ENCODE data around the gene TEX52.

Gene TEX52

DNA sequence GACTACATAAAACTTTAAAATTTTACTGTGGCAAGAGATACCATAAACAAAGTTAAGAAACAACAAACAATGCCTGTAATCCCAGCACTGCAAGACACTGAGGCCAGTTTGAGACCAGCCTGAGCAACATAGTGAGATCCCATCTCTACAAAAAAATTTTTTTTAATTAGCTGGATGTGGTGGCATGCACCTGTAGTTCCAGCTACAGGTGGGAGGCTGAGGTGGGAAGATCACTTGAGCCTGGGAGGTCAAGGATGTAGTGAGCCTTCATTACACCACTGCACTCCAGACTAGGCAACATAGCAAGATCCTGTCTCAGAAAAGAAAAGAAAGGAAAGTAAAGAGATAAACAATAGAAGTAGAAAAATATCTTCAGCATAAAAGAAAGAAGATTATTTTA is 3.3 kb upstream of the TEX52 start:
- POLR2A ChIA-PET: no interaction called here
- CTCF ChIA-PET: interaction anchor here (1.5 kb wide), 1 partner anchor 14 kb away, joined by 4 read pairs; no protein-coding TSS in a partner anchor
- no peak for DNase-seq (ENCODE audit: low read depth, low spot score)
- TF ChIP-seq, protein P1, sequence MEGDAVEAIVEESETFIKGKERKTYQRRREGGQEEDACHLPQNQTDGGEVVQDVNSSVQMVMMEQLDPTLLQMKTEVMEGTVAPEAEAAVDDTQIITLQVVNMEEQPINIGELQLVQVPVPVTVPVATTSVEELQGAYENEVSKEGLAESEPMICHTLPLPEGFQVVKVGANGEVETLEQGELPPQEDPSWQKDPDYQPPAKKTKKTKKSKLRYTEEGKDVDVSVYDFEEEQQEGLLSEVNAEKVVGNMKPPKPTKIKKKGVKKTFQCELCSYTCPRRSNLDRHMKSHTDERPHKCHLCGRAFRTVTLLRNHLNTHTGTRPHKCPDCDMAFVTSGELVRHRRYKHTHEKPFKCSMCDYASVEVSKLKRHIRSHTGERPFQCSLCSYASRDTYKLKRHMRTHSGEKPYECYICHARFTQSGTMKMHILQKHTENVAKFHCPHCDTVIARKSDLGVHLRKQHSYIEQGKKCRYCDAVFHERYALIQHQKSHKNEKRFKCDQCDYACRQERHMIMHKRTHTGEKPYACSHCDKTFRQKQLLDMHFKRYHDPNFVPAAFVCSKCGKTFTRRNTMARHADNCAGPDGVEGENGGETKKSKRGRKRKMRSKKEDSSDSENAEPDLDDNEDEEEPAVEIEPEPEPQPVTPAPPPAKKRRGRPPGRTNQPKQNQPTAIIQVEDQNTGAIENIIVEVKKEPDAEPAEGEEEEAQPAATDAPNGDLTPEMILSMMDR (IDR thresholded peaks at IDR 0.05; ENCODE audit: insufficient read depth, low read length, missing control alignments): no peak
- no peak overlapping the region for H3K4me3 ChIP-seq (ENCODE audit: low read depth, low read length)

DNA sequence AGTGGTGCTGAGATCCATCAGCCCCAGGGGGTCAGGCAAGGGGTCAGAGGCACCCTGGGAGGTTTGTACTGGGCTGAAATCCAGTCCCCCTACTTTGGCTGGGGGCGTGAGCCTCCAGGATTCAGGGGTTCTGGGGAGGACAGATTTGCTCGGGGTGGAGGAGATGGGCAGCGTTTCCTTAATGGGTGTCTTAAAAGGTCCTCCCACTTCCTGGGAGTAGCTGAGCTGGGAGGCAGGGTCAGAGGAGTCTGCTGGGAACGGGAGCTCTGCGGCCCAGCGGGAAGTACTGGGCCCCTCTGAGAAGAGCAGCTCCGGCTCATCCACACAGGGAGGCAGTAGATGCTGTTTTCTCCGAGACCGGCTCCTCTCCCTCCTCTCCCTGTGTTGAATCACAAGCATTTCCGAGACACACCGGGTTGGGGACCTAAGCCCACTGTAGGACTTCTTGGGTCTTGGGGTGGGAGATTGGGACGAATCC is 2.1 kb upstream of the TEX52 start:
- POLR2A ChIA-PET: no interaction called here
- CTCF ChIA-PET: interaction anchor here (1.1 to 1.2 kb wide), 2 partner anchors 9 to 15 kb away, joined by 3 to 5 read pairs; no protein-coding TSS in a partner anchor
- no peak for DNase-seq (ENCODE audit: low read depth, low spot score)
- H3K4me3 ChIP-seq (ENCODE audit: low read depth, low read length): no peak overlapping the region
- TF ChIP-seq, protein P1 (IDR thresholded peaks at IDR 0.05; ENCODE audit: insufficient read depth, low read length, missing control alignments): no peak

DNA sequence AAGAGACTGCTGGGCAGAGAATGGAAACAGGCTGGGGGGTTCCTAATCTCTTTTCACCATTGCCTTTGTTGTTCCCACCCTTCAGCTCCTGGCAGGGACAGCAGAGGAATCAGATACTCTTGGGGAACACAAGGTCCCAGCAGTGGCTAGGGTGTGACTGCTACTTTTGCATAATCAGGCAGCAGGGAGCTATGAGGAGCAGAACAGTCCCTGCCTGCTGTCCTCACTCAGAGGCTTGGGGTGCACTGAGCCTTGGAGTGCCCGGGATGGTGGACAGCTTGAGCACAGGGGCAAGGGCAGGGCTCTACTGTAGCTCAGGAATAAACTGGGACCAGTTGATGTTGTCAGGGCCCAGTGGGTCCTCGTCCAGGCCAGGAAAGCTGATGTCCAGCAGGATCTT is 1.5 kb upstream of the TEX52 start:
- no peak overlapping the region for H3K4me3 ChIP-seq (ENCODE audit: low read depth, low read length)
- ChIA-PET CTCF (interaction anchor here (1.0 to 2.1 kb wide), 4 partner anchors 8 to 184 kb away, joined by 3 to 6 read pairs (median 4); no protein-coding TSS in a partner anchor), POLR2A (no interaction called here)
- DNase-seq (ENCODE audit: low read depth, low spot score): no peak
- TF ChIP-seq, protein P1 (IDR thresholded peaks at IDR 0.05; ENCODE audit: insufficient read depth, low read length, missing control alignments): no peak

DNA sequence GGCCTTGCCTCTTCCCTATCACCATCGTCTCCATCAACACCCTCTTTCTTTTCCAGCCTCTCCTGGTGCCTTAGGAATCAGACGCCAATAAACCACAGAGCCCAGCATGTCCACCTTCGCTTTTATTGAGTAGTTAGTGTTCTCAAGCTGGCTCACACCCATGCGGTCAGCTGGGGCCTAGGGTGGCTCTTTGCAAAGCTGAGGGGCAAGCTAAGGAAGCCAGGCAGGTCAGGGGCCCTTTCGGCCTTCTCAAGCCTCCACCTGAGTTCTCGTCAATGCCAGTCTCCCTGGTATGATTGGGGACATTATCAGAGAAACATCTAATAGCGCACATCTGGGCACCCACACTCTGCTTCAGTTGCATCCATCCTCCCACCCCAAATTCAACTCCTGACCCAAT is 737 bp upstream of the TEX52 start:
- ChIA-PET CTCF (interaction anchor here (1.0 to 5.0 kb wide), 6 partner anchors 8 to 184 kb away, joined by 3 to 36 read pairs (median 6); no protein-coding TSS in a partner anchor), POLR2A (interaction anchor here (0.9 kb wide), 1 partner anchor 8 kb away, joined by 3 read pairs; no protein-coding TSS in a partner anchor)

DNA sequence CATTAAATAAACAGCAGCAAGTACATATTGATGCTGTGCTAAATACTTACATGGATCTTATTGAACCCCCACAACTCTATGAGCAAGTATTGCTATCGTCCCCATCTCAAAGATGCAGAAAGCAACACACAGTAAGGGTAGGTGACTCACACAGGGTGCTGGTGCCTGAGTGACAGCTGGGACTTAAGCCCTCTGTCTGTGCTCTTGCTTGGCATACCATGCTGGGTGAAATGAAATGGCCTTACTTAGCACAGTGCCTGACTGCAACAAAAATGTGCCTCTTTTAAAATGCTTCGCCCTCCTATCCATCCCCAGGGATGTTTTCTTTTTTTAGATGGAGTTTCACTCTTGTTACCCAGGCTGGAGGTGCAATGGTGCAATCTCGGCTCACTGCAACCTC is 788 bp downstream of the TEX52 start:
- POLR2A ChIA-PET: no interaction called here
- TF ChIP-seq, protein P1 (IDR thresholded peaks at IDR 0.05; ENCODE audit: insufficient read depth, low read length, missing control alignments): no peak
- no peak overlapping the region for H3K4me3 ChIP-seq (ENCODE audit: low read depth, low read length)
- CTCF ChIA-PET: interaction anchor here (0.9 to 5.0 kb wide), 6 partner anchors 11 to 186 kb away, joined by 3 to 36 read pairs (median 8); no protein-coding TSS in a partner anchor
- DNase-seq (ENCODE audit: low read depth, low spot score): no peak

More for the DNA sequence above, 737 bp upstream of the TEX52 start:
- DNase-seq (ENCODE audit: low read depth, low spot score): no peak
- no peak overlapping the region for H3K4me3 ChIP-seq (ENCODE audit: low read depth, low read length)
- TF ChIP-seq, protein P1 (IDR thresholded peaks at IDR 0.05; ENCODE audit: insufficient read depth, low read length, missing control alignments): no peak

DNA sequence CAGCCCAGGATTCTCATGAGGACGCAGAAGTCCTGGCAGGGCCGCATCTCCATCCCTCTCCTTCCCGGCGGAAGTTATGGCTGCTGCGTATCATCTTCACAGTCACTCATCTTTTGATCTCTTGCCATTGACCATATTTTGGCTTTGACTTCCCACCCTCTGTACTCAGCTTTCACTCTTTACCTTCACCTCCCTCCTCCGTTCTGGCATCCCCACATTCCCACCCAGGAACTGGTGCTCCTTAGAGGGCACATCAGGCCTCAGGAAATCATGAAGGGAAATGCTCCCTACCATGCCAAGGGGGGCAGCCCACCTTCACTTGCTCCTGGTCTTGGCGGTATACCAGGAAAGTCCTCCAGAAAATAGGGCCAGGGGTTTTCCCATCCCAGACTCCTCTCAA is 1.3 kb downstream of the TEX52 start:
- POLR2A ChIA-PET: no interaction called here
- DNase-seq (ENCODE audit: low read depth, low spot score): no peak
- CTCF ChIA-PET: interaction anchor here (0.9 to 8.1 kb wide), 8 partner anchors 10 to 187 kb away, joined by 3 to 76 read pairs (median 18); no protein-coding TSS in a partner anchor
- H3K4me3 ChIP-seq (ENCODE audit: low read depth, low read length): no peak overlapping the region
- TF ChIP-seq, protein P1 (IDR thresholded peaks at IDR 0.05; ENCODE audit: insufficient read depth, low read length, missing control alignments): no peak

Measured in AG04449 (cell line).